Transverse colon (tissue), 3 donors: Measurements from ENCODE around the gene PLA2G4D.
A peak's percentile ranks its signal among the peaks of the same experiment; 100 is the strongest.

Experiments
- CTCF ChIP-seq, 5 experiments: fragments of 200-600 bp in 3 of 5; fragments of 450-650 bp in 2 of 5; sonication (generic) in 3 of 5; IDR thresholded peaks; 1 replicate in 2 of 5; 2 replicates in 3 of 5; pipeline ENCODE4 v1.5.1; 2016 to 2017; ENCODE audit warnings: antibody characterized with exemption in 5 of 5, inconsistent platforms in 3 of 5, mild to moderate bottlenecking in 2 of 5, moderate library complexity in 1 of 5
- EP300 ChIP-seq: sonication (generic); formaldehyde crosslinking; IDR thresholded peaks from one replicate; pipeline ENCODE4 v1.6.1; 2017; ENCODE audit warnings: antibody characterized with exemption, low read depth

- TF ChIP-seq EP300 (no peak), CTCF (IDR thresholded peaks at IDR 0.05) (peak in 1 of 5 experiments; percentile 16)
These were observed 44.6 kb upstream of the PLA2G4D start for GRCh38 chr15:42138968-42139386.
